Neural cell (in vitro differentiated cells): ENCODE data around the gene PSPH. TPM values are rescaled to one million over a fixed set of nuclear protein-coding genes. Genes with fewer than 3 reads are reported as not detected.
"Not testable (repeated sequence)": the region's sequence is repeated elsewhere in the genome, so short reads cannot be mapped to it uniquely, and the experiment has no call there.

ENCODE experiments used
- H2AFZ ChIP-seq: fragments of 200-600, 300-800 bp; sonication (generic), shearing (Covaris generic); 2 replicates; pipeline ENCODE4 v1.6.0; 2014; ENCODE audit warnings: low read depth, mild to moderate bottlenecking, antibody characterized with exemption, low read length, moderate library complexity
- H3F3A ChIP-seq: fragments of 200-600 bp; shearing (Covaris generic); 2 replicates; pipeline ENCODE4 v1.6.1; 2016; ENCODE audit warnings: mild to moderate bottlenecking, moderate library complexity, mixed read lengths, antibody characterized with exemption, low read length; ENCODE audit not compliant: insufficient read depth, poor library complexity, severe bottlenecking
- H3K27ac ChIP-seq: fragments of 200-600, 300-800 bp; sonication (generic), shearing (Covaris generic); 2 replicates; pipeline ENCODE4 v1.5.1; 2014; ENCODE audit warnings: mild to moderate bottlenecking, low read length, moderate library complexity
- H3K27me3 ChIP-seq: fragments of 300-800, 200-600 bp; sonication (generic), shearing (Covaris generic); 2 replicates; pipeline ENCODE4 v1.6.0; 2014; ENCODE audit warnings: mild to moderate bottlenecking, low read depth, low read length, moderate library complexity; ENCODE audit not compliant: insufficient read depth
- H3K36me3 ChIP-seq: fragments of 300-800, 200-600 bp; sonication (generic), shearing (Covaris generic); 2 replicates; pipeline ENCODE4 v1.5.1; 2014; ENCODE audit warnings: mild to moderate bottlenecking, antibody characterized with exemption, low read length, moderate library complexity; ENCODE audit not compliant: insufficient read depth
- H3K4me2 ChIP-seq: fragments of 300-800, 200-600 bp; sonication (generic), shearing (Covaris generic); 2 replicates; pipeline ENCODE4 v1.6.0; 2014; ENCODE audit warnings: mild to moderate bottlenecking, low read length
- H3K4me3 ChIP-seq: fragments of 300-800, 200-600 bp; sonication (generic), shearing (Covaris generic); 2 replicates; pipeline ENCODE4 v1.5.1; 2014; ENCODE audit warnings: mild to moderate bottlenecking, low read length, moderate library complexity
- H3K79me2 ChIP-seq: fragments of 200-600 bp; shearing (Covaris generic); replicated peaks from 2 replicates; pipeline ENCODE4 v1.6.0; 2014; ENCODE audit warnings: mild to moderate bottlenecking, low read length, moderate library complexity; ENCODE audit not compliant: insufficient read depth
- H3K9ac ChIP-seq: fragments of 300-800, 200-600 bp; sonication (generic), shearing (Covaris generic); 2 replicates; pipeline ENCODE4 v1.6.1; 2016; ENCODE audit warnings: mild to moderate bottlenecking, low read length, mixed read lengths
- H3K9me2 ChIP-seq: fragments of 200-600 bp; shearing (Covaris generic); 2 replicates; pipeline ENCODE4 v1.6.1; 2016; ENCODE audit warnings: mild to moderate bottlenecking, low read length, mixed read lengths; ENCODE audit not compliant: insufficient read depth
- H3K9me3 ChIP-seq: fragments of 200-600, 300-800 bp; sonication (generic), shearing (Covaris generic); 2 replicates; pipeline ENCODE4 v1.6.1; 2016; ENCODE audit warnings: mild to moderate bottlenecking, mixed run types, low read length, moderate library complexity, mixed read lengths
- H4K20me1 ChIP-seq: fragments of 200-600 bp; shearing (Covaris generic); 2 replicates; pipeline ENCODE4 v1.6.1; 2016; ENCODE audit warnings: mild to moderate bottlenecking, mixed run types; ENCODE audit not compliant: insufficient read depth
- CTCF ChIP-seq: fragments of 450-650 bp; IDR thresholded peaks from 2 replicates; pipeline ENCODE4 v1.5.1; 2014; ENCODE audit warnings: antibody characterized with exemption, mild to moderate bottlenecking, moderate library complexity; ENCODE audit not compliant: poor library complexity, severe bottlenecking
- EP300 ChIP-seq: fragments of 450-650 bp; conservative IDR thresholded peaks from 2 replicates; pipeline ENCODE4 v1.6.1; 2014; ENCODE audit warnings: antibody characterized with exemption, mild to moderate bottlenecking, moderate library complexity; ENCODE audit not compliant: poor library complexity, severe bottlenecking
- EZH2 ChIP-seq: fragments of 200-600, 300-800 bp; shearing (Covaris generic), sonication (generic); IDR thresholded peaks from 2 replicates; pipeline ENCODE4 v1.6.1; 2014; ENCODE audit warnings: antibody characterized with exemption, low read length, borderline replicate concordance, mild to moderate bottlenecking; ENCODE audit not compliant: insufficient read depth, poor library complexity, severe bottlenecking
- MXI1 ChIP-seq: fragments of 450-650 bp; conservative IDR thresholded peaks from 2 replicates; pipeline ENCODE4 v1.6.1; 2014; ENCODE audit warnings: antibody characterized with exemption, mild to moderate bottlenecking; ENCODE audit not compliant: poor library complexity, severe bottlenecking
- POLR2AphosphoS5 ChIP-seq: IDR thresholded peaks from 2 replicates; pipeline ENCODE4 v1.6.1; 2012
- RAD21 ChIP-seq: fragments of 450-650 bp; conservative IDR thresholded peaks from 2 replicates; pipeline ENCODE4 v1.6.1; 2014; ENCODE audit warnings: antibody characterized with exemption, mild to moderate bottlenecking, moderate library complexity
- REST ChIP-seq: IDR thresholded peaks from 2 replicates; pipeline ENCODE4 v1.6.1; 2012; ENCODE audit warnings: borderline replicate concordance
- SMC3 ChIP-seq: fragments of 450-650 bp; conservative IDR thresholded peaks from 2 replicates; pipeline ENCODE4 v1.6.1; 2014; ENCODE audit warnings: antibody characterized with exemption, mild to moderate bottlenecking, moderate library complexity; ENCODE audit not compliant: poor library complexity
- TAF1 ChIP-seq: IDR thresholded peaks from 2 replicates; pipeline ENCODE4 v1.6.1; 2012; ENCODE audit warnings: low read depth
- polyA plus RNA-seq: library from polyadenylated mRNA; depleted of rRNA; stranded (reverse); fragments of >200 nt; gene quantifications from 2 replicates; pipeline ENCODE4 v1.2.3, GENCODE V29; 2014

Gene PSPH
- polyA plus RNA-seq, 1 donor from 2014 or later: 24.0 TPM

GRCh38 chr7:56048245-56048644, 3.0 kb downstream of the PSPH start:
- H3K9ac ChIP-seq: no peak overlapping the region
- no peak overlapping the region for H3K4me3 ChIP-seq
- no peaks in the 10 kb centered on the region for H3K9me2 ChIP-seq
- H3K36me3 ChIP-seq: no peaks in the 10 kb centered on the region
- H3F3A ChIP-seq: peaks cover 3% of the 10 kb centered on the region
- no peak overlapping the region for H3K4me2 ChIP-seq
- no peaks in the 10 kb centered on the region for H4K20me1 ChIP-seq
- H3K9me3 ChIP-seq: no peaks in the 10 kb centered on the region
- no peak overlapping the region for H2AFZ ChIP-seq
- no peak for TF ChIP-seq RAD21
- TF ChIP-seq CTCF: no peak
- TF ChIP-seq REST: no peak
- no peak for TF ChIP-seq MXI1
- no peak for TF ChIP-seq EZH2
- TF ChIP-seq EP300: no peak
- no peak for TF ChIP-seq POLR2AphosphoS5
- no peak for TF ChIP-seq SMC3
- TF ChIP-seq TAF1: no peak
- H3K79me2 ChIP-seq: peaks cover 23% of the 10 kb centered on the region
- H3K27me3 ChIP-seq: no peaks in the 10 kb centered on the region
- H3K27ac ChIP-seq: no peak overlapping the region

- not testable (repeated sequence) for H2AFZ ChIP-seq, H3K9me3 ChIP-seq, H3K36me3 ChIP-seq, H3F3A ChIP-seq, H3K9me2 ChIP-seq, H3K4me3 ChIP-seq, H4K20me1 ChIP-seq, H3K4me2 ChIP-seq, H3K27ac ChIP-seq, H3K27me3 ChIP-seq, H3K9ac ChIP-seq
- H3K79me2 ChIP-seq: peaks cover 16% of the 10 kb centered on the region
Observed at GRCh38 chr7:56047446-56048116, 3.7 kb downstream of the PSPH start.
